Uterus (tissue), 4 donors: Measurements from ENCODE around the gene AP3D1. TPM values are rescaled to one million over a fixed set of nuclear protein-coding genes. Genes with fewer than 3 reads are reported as not detected.

Experiments
- DNase-seq, 2 donors: peaks; one replicate each; pipeline ENCODE4 v3.0.0-alpha.2; 2019 to 2020
- H3K27ac ChIP-seq, 2 donors: fragments of 200-600 bp; sonication (generic); 1 replicate in 1 of 2; 2 replicates in 1 of 2; pipeline ENCODE4 v1.5.1; 2016 to 2018
- H3K27me3 ChIP-seq, 2 donors: fragments of 200-600 bp; sonication (generic); one replicate each; pipeline ENCODE4 v1.5.1; 2018 to 2019; ENCODE audit warnings: control low read depth in 1 of 2
- H3K36me3 ChIP-seq, 2 donors: fragments of 200-600 bp; sonication (generic); one replicate each; pipeline ENCODE4 v1.5.1; 2019; ENCODE audit warnings: control low read depth in 1 of 2
- H3K4me1 ChIP-seq, 2 donors: fragments of 200-600 bp; sonication (generic); one replicate each; pipeline ENCODE4 v1.5.1; 2018 to 2019; ENCODE audit warnings: control low read depth in 1 of 2
- H3K4me3 ChIP-seq, 2 donors: fragments of 200-600 bp; sonication (generic); 1 replicate in 1 of 2; 2 replicates in 1 of 2; pipeline ENCODE4 v1.5.1; 2018 to 2019; ENCODE audit warnings: mild to moderate bottlenecking in 1 of 2
- H3K9me3 ChIP-seq, 2 donors: fragments of 200-600 bp; sonication (generic); one replicate each; pipeline ENCODE4 v1.5.1; 2019; ENCODE audit warnings: control low read depth in 1 of 2
- CTCF ChIP-seq, 4 experiments: fragments of 200-600 bp in 2 of 4; fragments of 450-650 bp in 2 of 4; sonication (generic) in 2 of 4; IDR thresholded peaks; one replicate each; pipeline ENCODE4 v1.5.1; 2016 to 2019; ENCODE audit warnings: antibody characterized with exemption in 4 of 4, mild to moderate bottlenecking in 2 of 4, moderate library complexity in 1 of 4
- POLR2A ChIP-seq, 2 donors: fragments of 450-650 bp; IDR thresholded peaks; one replicate each; pipeline ENCODE4 v1.6.1; 2016; ENCODE audit warnings: antibody characterized with exemption in 2 of 2, mild to moderate bottlenecking in 1 of 2, moderate library complexity in 1 of 2
- intact Hi-C: fragments of 100-400 bp; cut with DNase I; formaldehyde crosslinking; loops from one replicate; pipeline ENCODE4 v1.15.1; 2023; ENCODE audit warnings: low total_unique reads
- total RNA-seq, 4 donors: library from RNA; depleted of rRNA in 3 of 4; stranded (reverse); fragments of >200 nt in 3 of 4; gene quantifications; one replicate each; pipeline versions ENCODE4 v1.1.0 to v1.2.4, GENCODE V29; 2014 to 2023
- donor health status: DM: yes; HTN: yes; CAD: no.

Gene AP3D1
- total RNA-seq, 4 donors from 2014 or later = 33.8 to 97.5 (median 49.8) TPM

GRCh38 chr19:2081873-2082810 is 69.2 kb downstream of the AP3D1 start:
- H3K4me1 ChIP-seq = peaks cover 0 to 4% of the 10 kb centered on the region in 2 donors
- no peak for DNase-seq
- H3K27ac ChIP-seq = peak overlapping the region in 1 of 2 donors; percentile 6

GRCh38 chr19:2080336-2080988 is 70.9 kb downstream of the AP3D1 start:
- H3K9me3 ChIP-seq = no peaks in the 10 kb centered on the region
- peaks cover 0 to 4% of the 10 kb centered on the region in 2 donors for H3K4me1 ChIP-seq
- TF ChIP-seq CTCF (IDR thresholded peaks at IDR 0.05) (no peak), POLR2A (IDR thresholded peaks at IDR 0.05) (no peak)
- no peak overlapping the region for H3K27ac ChIP-seq
- no peak overlapping the region for H3K4me3 ChIP-seq
- H3K27me3 ChIP-seq = no peaks in the 10 kb centered on the region
- no peak for DNase-seq
- intact Hi-C loops = no loop called here
- no peaks in the 10 kb centered on the region for H3K36me3 ChIP-seq

More at GRCh38 chr19:2081873-2082810, 69.2 kb downstream of the AP3D1 start:
- Histone ChIP-seq H3K27me3 (no peaks in the 10 kb centered on the region), H3K4me3 (no peak overlapping the region), H3K36me3 (no peaks in the 10 kb centered on the region), H3K9me3 (no peaks in the 10 kb centered on the region)
- TF ChIP-seq POLR2A (IDR thresholded peaks at IDR 0.05) (no peak), CTCF (IDR thresholded peaks at IDR 0.05) (no peak)
- intact Hi-C loops = no loop called here

- H3K4me1 ChIP-seq = peaks cover 0 to 4% of the 10 kb centered on the region in 2 donors
- no peaks in the 10 kb centered on the region for H3K9me3 ChIP-seq
- H3K27me3 ChIP-seq = no peaks in the 10 kb centered on the region
- H3K4me3 ChIP-seq = no peak overlapping the region
- TF ChIP-seq POLR2A (IDR thresholded peaks at IDR 0.05) (no peak), CTCF (IDR thresholded peaks at IDR 0.05) (no peak)
- intact Hi-C loops = no loop called here
- no peak overlapping the region for H3K27ac ChIP-seq
- DNase-seq = no peak
- no peaks in the 10 kb centered on the region for H3K36me3 ChIP-seq
Measured at GRCh38 chr19:2079865-2080301, 71.5 kb downstream of the AP3D1 start.

- intact Hi-C loops = no loop called here
- Histone ChIP-seq H3K27me3 (no peaks in the 10 kb centered on the region), H3K4me1 (peaks cover 0 to 4% of the 10 kb centered on the region in 2 donors), H3K4me3 (no peak overlapping the region), H3K27ac (no peak overlapping the region), H3K36me3 (no peaks in the 10 kb centered on the region), H3K9me3 (no peaks in the 10 kb centered on the region)
- no peak for TF ChIP-seq POLR2A (IDR thresholded peaks at IDR 0.05)
- no peak for TF ChIP-seq CTCF (IDR thresholded peaks at IDR 0.05)
- no peak for DNase-seq
Measured at GRCh38 chr19:2079076-2079864, 72.1 kb downstream of the AP3D1 start.
